ENCODE results near the gene PSMD3.

DNA sequence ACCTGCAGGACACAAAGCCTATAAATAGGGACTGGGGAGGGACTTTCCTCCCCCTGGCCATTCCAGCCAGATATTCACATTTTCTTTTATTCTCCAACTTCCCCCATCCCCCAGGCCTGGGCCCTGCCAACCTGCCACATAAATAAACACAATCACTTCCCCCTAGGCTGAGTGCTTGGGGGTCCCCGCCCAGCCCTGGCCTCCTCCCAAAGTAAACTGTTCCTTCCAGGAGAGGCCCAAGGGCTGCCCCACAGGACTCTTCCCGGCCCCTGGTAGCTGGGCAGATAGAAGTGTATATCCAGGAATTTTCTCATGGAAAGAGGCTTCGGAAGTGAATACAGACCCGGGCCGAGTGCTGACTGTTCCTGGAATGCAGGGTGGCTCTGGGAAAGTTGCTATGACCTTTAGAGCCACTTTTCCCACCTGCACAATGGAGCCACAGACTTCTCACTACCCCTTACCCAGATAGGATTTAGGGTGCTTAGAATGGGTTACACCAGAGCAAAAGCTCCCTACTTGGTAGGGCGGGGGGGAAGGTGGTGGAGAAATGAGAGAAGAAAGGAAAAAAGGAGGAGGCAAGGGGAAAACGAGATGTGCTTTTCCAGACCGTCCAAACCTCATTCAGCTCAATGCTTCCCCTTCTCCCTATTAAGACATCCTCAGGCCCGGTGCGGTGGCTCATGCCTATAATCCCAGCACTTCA, 43.1 kb downstream of the PSMD3 start:
- TF ChIP-seq, protein P1, sequence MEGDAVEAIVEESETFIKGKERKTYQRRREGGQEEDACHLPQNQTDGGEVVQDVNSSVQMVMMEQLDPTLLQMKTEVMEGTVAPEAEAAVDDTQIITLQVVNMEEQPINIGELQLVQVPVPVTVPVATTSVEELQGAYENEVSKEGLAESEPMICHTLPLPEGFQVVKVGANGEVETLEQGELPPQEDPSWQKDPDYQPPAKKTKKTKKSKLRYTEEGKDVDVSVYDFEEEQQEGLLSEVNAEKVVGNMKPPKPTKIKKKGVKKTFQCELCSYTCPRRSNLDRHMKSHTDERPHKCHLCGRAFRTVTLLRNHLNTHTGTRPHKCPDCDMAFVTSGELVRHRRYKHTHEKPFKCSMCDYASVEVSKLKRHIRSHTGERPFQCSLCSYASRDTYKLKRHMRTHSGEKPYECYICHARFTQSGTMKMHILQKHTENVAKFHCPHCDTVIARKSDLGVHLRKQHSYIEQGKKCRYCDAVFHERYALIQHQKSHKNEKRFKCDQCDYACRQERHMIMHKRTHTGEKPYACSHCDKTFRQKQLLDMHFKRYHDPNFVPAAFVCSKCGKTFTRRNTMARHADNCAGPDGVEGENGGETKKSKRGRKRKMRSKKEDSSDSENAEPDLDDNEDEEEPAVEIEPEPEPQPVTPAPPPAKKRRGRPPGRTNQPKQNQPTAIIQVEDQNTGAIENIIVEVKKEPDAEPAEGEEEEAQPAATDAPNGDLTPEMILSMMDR (IDR thresholded peaks at IDR 0.05): no peak
- TF ChIP-seq POLR2A (IDR thresholded peaks at IDR 0.05): no peak

Data from Peyer's patch (tissue), 4 donors.